ENCODE data around the gene ENKUR. TPM values are rescaled to one million over a fixed set of nuclear protein-coding genes. Genes with fewer than 3 reads are reported as not detected.

The ENKUR gene
- total RNA-seq, 1 experiment from 2014 or later = 0.17 TPM

DNA sequence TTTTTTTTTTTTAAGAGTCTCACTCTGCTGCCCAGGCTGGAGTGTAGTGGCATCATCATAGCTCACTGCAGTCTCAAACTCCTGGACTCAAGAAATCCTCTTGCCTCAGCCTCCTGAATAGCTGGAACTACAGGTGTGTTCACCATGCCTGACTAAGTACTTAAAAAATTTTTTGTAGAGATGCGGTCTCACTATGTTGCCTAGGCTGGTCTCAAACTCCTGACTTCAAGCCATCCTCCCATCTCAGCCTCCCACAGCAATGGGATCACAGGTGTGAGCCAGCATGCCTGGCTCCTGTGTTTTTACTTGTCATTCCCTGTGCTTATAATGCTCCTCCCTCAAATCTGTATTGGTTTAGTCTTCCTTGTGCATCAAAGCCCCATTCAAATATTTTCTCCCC is 47.2 kb upstream of the ENKUR start:
- no TSS peak for BruUV-seq (replicated peaks)
- intact Hi-C loops (cut with micrococcal nuclease; ENCODE audit: unreplicated experiment) = no loop called here
- no peaks in the 10 kb centered on the region for H3K27me3 ChIP-seq (replicated peaks; ENCODE audit: insufficient read depth, low read depth, low read length, poor library complexity)
- no peak overlapping the region for H3K4me3 ChIP-seq (ENCODE audit: low read depth, low read length, poor library complexity, severe bottlenecking)
- H3K4me1 ChIP-seq (ENCODE audit: insufficient read depth, low read length, poor library complexity, severe bottlenecking) = no peaks in the 10 kb centered on the region
- H3K36me3 ChIP-seq (ENCODE audit: insufficient read depth, low read length, poor library complexity, severe bottlenecking) = no peaks in the 10 kb centered on the region
- no peak overlapping the region for H3K27ac ChIP-seq (ENCODE audit: low read depth, low read length, poor library complexity, severe bottlenecking)
- ChIA-PET POLR2A (ENCODE audit: low non-redundant PET) (no interaction called here), CTCF (interaction anchor here (0.7 kb wide), 1 partner anchor 445 kb away, joined by 3 read pairs; no protein-coding TSS in a partner anchor)
- TF ChIP-seq, protein P1, sequence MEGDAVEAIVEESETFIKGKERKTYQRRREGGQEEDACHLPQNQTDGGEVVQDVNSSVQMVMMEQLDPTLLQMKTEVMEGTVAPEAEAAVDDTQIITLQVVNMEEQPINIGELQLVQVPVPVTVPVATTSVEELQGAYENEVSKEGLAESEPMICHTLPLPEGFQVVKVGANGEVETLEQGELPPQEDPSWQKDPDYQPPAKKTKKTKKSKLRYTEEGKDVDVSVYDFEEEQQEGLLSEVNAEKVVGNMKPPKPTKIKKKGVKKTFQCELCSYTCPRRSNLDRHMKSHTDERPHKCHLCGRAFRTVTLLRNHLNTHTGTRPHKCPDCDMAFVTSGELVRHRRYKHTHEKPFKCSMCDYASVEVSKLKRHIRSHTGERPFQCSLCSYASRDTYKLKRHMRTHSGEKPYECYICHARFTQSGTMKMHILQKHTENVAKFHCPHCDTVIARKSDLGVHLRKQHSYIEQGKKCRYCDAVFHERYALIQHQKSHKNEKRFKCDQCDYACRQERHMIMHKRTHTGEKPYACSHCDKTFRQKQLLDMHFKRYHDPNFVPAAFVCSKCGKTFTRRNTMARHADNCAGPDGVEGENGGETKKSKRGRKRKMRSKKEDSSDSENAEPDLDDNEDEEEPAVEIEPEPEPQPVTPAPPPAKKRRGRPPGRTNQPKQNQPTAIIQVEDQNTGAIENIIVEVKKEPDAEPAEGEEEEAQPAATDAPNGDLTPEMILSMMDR (conservative IDR thresholded peaks at IDR 0.05; ENCODE audit: low read depth, low read length) = no peak
- TF ChIP-seq EZH2 (IDR thresholded peaks at IDR 0.05; ENCODE audit: borderline replicate concordance, low read depth, low read length, poor library complexity, severe bottlenecking) = no peak
- DNase-seq (ENCODE audit: low spot score) = no peak
- H3K9me3 ChIP-seq (ENCODE audit: low read depth, low read length, poor library complexity, severe bottlenecking) = no peaks in the 10 kb centered on the region

DNA sequence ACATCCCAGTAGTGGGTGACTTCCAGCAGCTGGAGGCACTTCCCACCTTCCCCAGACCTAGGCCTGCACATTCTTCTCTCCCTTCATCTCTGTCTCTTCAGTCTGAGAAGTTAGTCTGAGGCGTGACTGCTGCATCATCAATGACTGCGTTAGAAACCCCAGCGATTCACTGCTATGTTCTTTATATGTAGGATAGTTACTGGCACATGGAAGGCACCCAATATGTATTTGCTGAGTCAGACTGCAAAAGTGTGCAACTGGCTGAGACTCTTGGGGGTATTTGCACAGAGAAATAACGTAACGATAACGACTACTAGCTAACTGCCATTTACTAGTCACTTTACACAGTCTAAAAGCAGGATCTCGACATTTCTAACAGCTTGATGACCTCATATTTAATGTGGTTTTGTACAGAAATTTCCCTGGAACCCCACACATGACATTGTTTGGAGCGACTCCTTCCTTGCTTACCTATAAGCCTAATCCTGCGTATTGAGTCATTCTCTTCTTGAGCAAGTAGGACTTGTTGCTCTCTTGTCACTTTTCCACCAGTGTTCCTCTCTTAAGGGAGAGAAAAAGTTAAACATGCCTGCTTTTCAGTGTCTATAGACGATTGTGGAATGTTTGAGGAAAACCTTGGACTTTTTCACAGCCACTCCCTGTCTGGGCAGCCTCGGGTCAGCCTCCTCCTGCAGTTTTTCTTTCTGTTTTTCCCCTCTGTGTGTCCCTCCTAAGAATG is 45.9 kb upstream of the ENKUR start:
- intact Hi-C loops (cut with micrococcal nuclease; ENCODE audit: unreplicated experiment) = no loop called here
- Histone ChIP-seq H3K9me3 (ENCODE audit: low read depth, low read length, poor library complexity, severe bottlenecking) (no peaks in the 10 kb centered on the region), H3K4me3 (ENCODE audit: low read depth, low read length, poor library complexity, severe bottlenecking) (no peak overlapping the region), H3K27me3 (replicated peaks; ENCODE audit: insufficient read depth, low read depth, low read length, poor library complexity) (no peaks in the 10 kb centered on the region), H3K27ac (ENCODE audit: low read depth, low read length, poor library complexity, severe bottlenecking) (no peak overlapping the region), H3K36me3 (ENCODE audit: insufficient read depth, low read length, poor library complexity, severe bottlenecking) (no peaks in the 10 kb centered on the region), H3K4me1 (ENCODE audit: insufficient read depth, low read length, poor library complexity, severe bottlenecking) (no peaks in the 10 kb centered on the region)
- POLR2A ChIA-PET (ENCODE audit: low non-redundant PET) = no interaction called here
- DNase-seq (ENCODE audit: low spot score) = no peak
- BruUV-seq (replicated peaks) = no TSS peak
- CTCF ChIA-PET = no interaction called here
- no peak for TF ChIP-seq EZH2 (IDR thresholded peaks at IDR 0.05; ENCODE audit: borderline replicate concordance, low read depth, low read length, poor library complexity, severe bottlenecking)
- TF ChIP-seq, protein P1 (conservative IDR thresholded peaks at IDR 0.05; ENCODE audit: low read depth, low read length) = no peak

DNA sequence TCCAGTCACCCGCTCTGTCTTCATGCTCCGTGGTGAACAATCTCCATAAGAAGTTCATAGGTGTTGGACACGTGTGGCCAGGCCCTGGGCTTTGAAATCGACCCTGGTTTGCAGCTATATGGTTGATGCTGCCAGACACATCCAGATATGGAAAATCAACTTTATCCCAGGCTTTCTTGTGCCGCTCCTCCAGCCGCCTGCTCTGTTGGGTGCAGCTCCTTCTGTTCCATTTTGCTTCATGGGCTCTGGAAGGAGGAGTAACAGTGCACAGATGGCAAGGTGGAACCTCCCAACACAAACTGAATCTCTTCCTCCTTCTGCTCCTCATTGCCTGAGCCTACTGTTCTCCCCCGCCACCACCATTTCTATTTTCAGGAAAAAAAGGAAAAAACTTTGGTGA is 45.2 kb upstream of the ENKUR start:
- no peak for TF ChIP-seq EZH2 (IDR thresholded peaks at IDR 0.05; ENCODE audit: borderline replicate concordance, low read depth, low read length, poor library complexity, severe bottlenecking)
- TF ChIP-seq, protein P1 (conservative IDR thresholded peaks at IDR 0.05; ENCODE audit: low read depth, low read length) = no peak
- ChIA-PET POLR2A (ENCODE audit: low non-redundant PET) (no interaction called here), CTCF (no interaction called here)
- Histone ChIP-seq H3K9me3 (ENCODE audit: low read depth, low read length, poor library complexity, severe bottlenecking) (no peaks in the 10 kb centered on the region), H3K4me1 (ENCODE audit: insufficient read depth, low read length, poor library complexity, severe bottlenecking) (no peaks in the 10 kb centered on the region), H3K36me3 (ENCODE audit: insufficient read depth, low read length, poor library complexity, severe bottlenecking) (no peaks in the 10 kb centered on the region), H3K4me3 (ENCODE audit: low read depth, low read length, poor library complexity, severe bottlenecking) (no peak overlapping the region), H3K27ac (ENCODE audit: low read depth, low read length, poor library complexity, severe bottlenecking) (no peak overlapping the region), H3K27me3 (replicated peaks; ENCODE audit: insufficient read depth, low read depth, low read length, poor library complexity) (no peaks in the 10 kb centered on the region)
- no peak for DNase-seq (ENCODE audit: low spot score)
- no TSS peak for BruUV-seq (replicated peaks)
- intact Hi-C loops (cut with micrococcal nuclease; ENCODE audit: unreplicated experiment) = no loop called here

Data from A673 (cell line).